Glutamatergic neuron (in vitro differentiated cells): ENCODE data around the gene PTPRN2. TPM values are rescaled to one million over a fixed set of nuclear protein-coding genes. Genes with fewer than 3 reads are reported as not detected.

Experiments
- DNase-seq: peaks from one replicate; pipeline ENCODE4 v3.0.0; 2022
- H3K27ac Mint-ChIP-seq: one replicate; pipeline ENCODE4 v1.8.0; 2020; ENCODE audit warnings: mild to moderate bottlenecking, mixed read lengths, inconsistent platforms; ENCODE audit not compliant: unreplicated experiment
- H3K27me3 Mint-ChIP-seq: one replicate; pipeline ENCODE4 v1.8.0; 2020; ENCODE audit warnings: mild to moderate bottlenecking, moderate library complexity, mixed read lengths, inconsistent platforms; ENCODE audit not compliant: unreplicated experiment
- H3K36me3 Mint-ChIP-seq: one replicate; pipeline ENCODE4 v1.8.0; 2020; ENCODE audit warnings: mild to moderate bottlenecking, mixed read lengths, inconsistent platforms; ENCODE audit not compliant: unreplicated experiment
- H3K4me1 Mint-ChIP-seq: one replicate; pipeline ENCODE4 v1.8.0; 2020; ENCODE audit warnings: mild to moderate bottlenecking, low read depth, mixed read lengths, inconsistent platforms; ENCODE audit not compliant: unreplicated experiment
- H3K4me3 Mint-ChIP-seq: one replicate; pipeline ENCODE4 v1.8.0; 2020; ENCODE audit warnings: mild to moderate bottlenecking, mixed read lengths, inconsistent platforms; ENCODE audit not compliant: unreplicated experiment
- H3K9me3 Mint-ChIP-seq: one replicate; pipeline ENCODE4 v1.8.0; 2020; ENCODE audit warnings: mild to moderate bottlenecking, moderate library complexity, mixed read lengths, inconsistent platforms; ENCODE audit not compliant: unreplicated experiment
- CTCF ChIP-seq: fragments of 200-600 bp; sonication (generic); IDR thresholded peaks from one replicate; pipeline ENCODE4 v1.5.0; 2021; ENCODE audit not compliant: partially characterized antibody, unreplicated experiment
- total RNA-seq: library from RNA; stranded (reverse); fragmentation: NEBNext Ultra II Directional; extraction: Animal tissue kit (Norgen Biotek cat#: 25700); gene quantifications from one replicate; pipeline ENCODE4 v1.2.1, GENCODE V29; 2021; ENCODE audit not compliant: unreplicated experiment

The PTPRN2 gene
- total RNA-seq, 1 donor from 2014 or later, result 49.0 TPM

- DNase-seq, result no peak
- no peak for TF ChIP-seq CTCF
- Mint-ChIP-seq H3K27me3 (no peaks in the 10 kb centered on the region), H3K36me3 (peaks cover 6% of the 10 kb centered on the region), H3K4me3 (no peak overlapping the region), H3K4me1 (peaks cover 16% of the 10 kb centered on the region), H3K9me3 (peaks cover 17% of the 10 kb centered on the region), H3K27ac (no peak overlapping the region)
These were observed 579.4 kb downstream of the PTPRN2 start for GRCh38 chr7:158008267-158008666.

DNA sequence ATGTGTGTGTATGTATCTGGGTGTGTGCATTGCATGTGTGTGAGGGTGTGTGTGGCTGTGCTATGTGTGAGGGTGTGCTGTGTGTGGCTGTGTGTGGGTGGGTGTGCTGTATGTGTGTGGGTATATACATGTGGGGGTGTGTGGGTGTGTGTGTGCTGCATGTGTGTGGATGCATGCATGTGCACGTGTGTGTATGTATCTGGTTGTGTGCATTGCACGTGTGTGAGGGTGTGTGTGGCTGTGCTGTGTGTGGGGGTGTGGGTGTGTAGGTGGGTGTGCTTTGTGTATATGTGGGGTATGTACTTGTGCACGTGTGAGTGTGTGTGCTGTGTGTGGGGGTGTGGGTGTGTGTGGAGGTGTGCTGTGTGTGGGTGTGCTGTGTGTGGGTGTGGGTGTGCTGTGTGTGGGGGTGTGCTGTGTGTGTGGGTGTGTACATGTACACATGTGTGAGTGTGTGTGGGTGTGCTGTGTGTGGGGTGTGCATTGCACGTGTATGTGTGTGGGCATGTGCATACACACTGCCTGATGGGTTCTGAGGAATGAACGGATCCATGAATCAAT is 579.8 kb downstream of the PTPRN2 start:
- H3K4me3 Mint-ChIP-seq, result no peak overlapping the region
- no peaks in the 10 kb centered on the region for H3K27me3 Mint-ChIP-seq
- H3K4me1 Mint-ChIP-seq, result peaks cover 16% of the 10 kb centered on the region
- no peak overlapping the region for H3K27ac Mint-ChIP-seq
- DNase-seq, result no peak
- H3K9me3 Mint-ChIP-seq, result peaks cover 17% of the 10 kb centered on the region
- no peak for TF ChIP-seq CTCF
- H3K36me3 Mint-ChIP-seq, result peaks cover 6% of the 10 kb centered on the region

DNA sequence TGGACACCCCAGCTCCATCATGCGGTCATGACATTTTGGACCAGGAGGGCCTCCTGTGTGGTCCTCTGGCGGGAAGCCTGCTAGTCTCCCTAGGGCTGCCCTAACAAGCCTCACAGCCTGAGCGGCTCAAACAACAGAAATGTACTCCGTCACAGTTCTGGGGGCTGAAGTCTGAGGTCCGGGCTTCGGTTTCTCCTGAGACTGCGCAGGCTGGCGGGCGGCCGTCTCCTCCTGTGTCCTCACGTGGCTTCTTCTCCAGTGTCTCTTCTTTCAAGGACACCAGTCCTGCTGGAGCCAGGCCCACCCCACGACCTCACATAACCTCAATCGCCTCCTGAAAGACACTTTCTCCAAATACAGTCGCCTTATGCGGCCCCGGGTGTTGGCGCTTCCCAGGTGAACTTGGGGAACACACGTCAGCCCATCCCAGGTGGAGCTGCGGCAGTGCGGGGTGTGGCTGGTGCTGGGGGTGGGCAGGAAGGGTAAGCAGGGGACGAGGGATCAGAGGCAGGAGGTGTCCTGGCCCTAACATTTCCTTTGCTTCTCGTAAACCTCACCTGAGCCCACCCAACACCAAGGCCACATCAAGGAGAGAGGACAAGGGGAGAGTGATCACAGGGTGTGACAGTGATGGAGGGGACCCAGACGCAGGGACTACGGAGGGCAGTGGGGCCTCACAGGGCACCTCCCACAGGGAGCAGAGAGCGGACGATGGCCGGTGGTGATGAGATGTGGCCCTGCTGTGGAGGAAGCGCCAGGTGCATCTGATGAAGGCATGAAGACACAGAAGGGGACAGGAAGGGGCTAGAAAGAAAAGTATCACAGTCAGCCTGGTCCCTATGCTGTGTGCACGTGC is 580.6 kb downstream of the PTPRN2 start:
- no peak for DNase-seq
- H3K27me3 Mint-ChIP-seq, result no peaks in the 10 kb centered on the region
- H3K27ac Mint-ChIP-seq, result no peak overlapping the region
- no peak for TF ChIP-seq CTCF
- peaks cover 16% of the 10 kb centered on the region for H3K9me3 Mint-ChIP-seq
- H3K4me3 Mint-ChIP-seq, result no peak overlapping the region
- peaks cover 2% of the 10 kb centered on the region for H3K36me3 Mint-ChIP-seq
- peaks cover 13% of the 10 kb centered on the region for H3K4me1 Mint-ChIP-seq

- Mint-ChIP-seq H3K4me1 (peaks cover 8% of the 10 kb centered on the region), H3K27me3 (no peaks in the 10 kb centered on the region), H3K36me3 (no peaks in the 10 kb centered on the region), H3K4me3 (no peak overlapping the region), H3K27ac (no peak overlapping the region), H3K9me3 (peaks cover 14% of the 10 kb centered on the region)
- DNase-seq, result no peak
- no peak for TF ChIP-seq CTCF
These were observed 582.1 kb downstream of the PTPRN2 start for GRCh38 chr7:158005531-158005930.

DNA sequence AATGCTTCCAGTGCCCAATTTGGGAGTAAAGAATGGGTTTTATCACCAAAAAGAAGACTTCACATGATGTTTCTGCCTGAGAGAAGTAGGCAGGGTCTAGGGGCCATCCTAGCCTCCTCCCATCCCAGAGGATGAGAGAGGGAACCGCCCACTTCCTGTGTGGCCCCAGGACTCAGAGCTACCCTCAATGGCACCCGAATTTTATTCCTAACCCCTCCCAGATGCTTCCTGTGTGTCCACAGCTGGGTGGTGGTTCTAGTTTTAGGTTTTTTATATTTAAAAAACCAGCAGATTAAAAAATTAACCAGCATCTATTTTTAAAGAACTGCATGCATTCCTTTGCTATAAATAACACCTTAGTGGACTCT is 583.5 kb downstream of the PTPRN2 start:
- Mint-ChIP-seq H3K4me1 (peaks cover 8% of the 10 kb centered on the region), H3K27ac (no peak overlapping the region), H3K9me3 (peaks cover 9% of the 10 kb centered on the region), H3K36me3 (no peaks in the 10 kb centered on the region), H3K27me3 (peaks cover 2% of the 10 kb centered on the region), H3K4me3 (no peak overlapping the region)
- no peak for DNase-seq
- no peak for TF ChIP-seq CTCF
